ENCODE measurements around the gene GLDN. TPM values are rescaled to one million over a fixed set of nuclear protein-coding genes. Genes with fewer than 3 reads are reported as not detected.

GLDN gene
- polyA plus RNA-seq, 1 of the 3 experiments (the other 2 are of a cell fraction), result not detected

- Histone ChIP-seq H3K9ac (no peak overlapping the region), H3K79me2 (ENCODE audit: insufficient read depth) (no peaks in the 10 kb centered on the region), H3K27me3 (ENCODE audit: insufficient read depth) (no peaks in the 10 kb centered on the region), H4K20me1 (ENCODE audit: insufficient read depth) (no peaks in the 10 kb centered on the region), H3K9me2 (no peaks in the 10 kb centered on the region), H3K36me3 (replicated peaks in 1 of 2; ENCODE audit: control insufficient read depth in 1 of 2, insufficient read depth in 2 of 2, low read length in 1 of 2) (no peaks in the 10 kb centered on the region), H3F3A (replicated peaks; ENCODE audit: insufficient read depth) (no peaks in the 10 kb centered on the region), H3K9me3 (no peaks in the 10 kb centered on the region), H3K4me2 (no peak overlapping the region), H3K4me1 (ENCODE audit: control insufficient read depth in 1 of 2, insufficient read depth in 2 of 2, low read depth in 1 of 2, low read length in 1 of 2) (no peaks in the 10 kb centered on the region), H2AFZ (ENCODE audit: low read depth) (no peak overlapping the region), H3K27ac (ENCODE audit: low read depth in 2 of 2, low read length in 1 of 2) (no peak overlapping the region), H3K4me3 (ENCODE audit: low read depth in 2 of 2, low read length in 1 of 2) (no peak overlapping the region)
- POLR2A ChIA-PET, result no interaction called here
- no peak for DNase-seq
- TF ChIP-seq NRF1 (IDR thresholded peaks at IDR 0.05; ENCODE audit: low read depth, low read length), result no peak
- CTCF ChIA-PET, result interaction anchor here (1.0 to 1.8 kb wide), 2 partner anchors 11 to 36 kb away, joined by 3 to 4 read pairs; no protein-coding TSS in a partner anchor
- WGBS (ENCODE audit: low lambda C conversion rate), result 12% methylated on average over 2 of the region's 2 CpGs
Observed at GRCh38 chr15:51438526-51438925, 97.1 kb downstream of the GLDN start.

- Histone ChIP-seq H3K4me2 (no peak overlapping the region), H3K9ac (no peak overlapping the region), H4K20me1 (ENCODE audit: insufficient read depth) (no peaks in the 10 kb centered on the region), H3K4me1 (ENCODE audit: control insufficient read depth in 1 of 2, insufficient read depth in 2 of 2, low read depth in 1 of 2, low read length in 1 of 2) (no peaks in the 10 kb centered on the region), H3K27me3 (ENCODE audit: insufficient read depth) (no peaks in the 10 kb centered on the region), H2AFZ (ENCODE audit: low read depth) (no peak overlapping the region), H3K79me2 (ENCODE audit: insufficient read depth) (no peaks in the 10 kb centered on the region), H3K27ac (ENCODE audit: low read depth in 2 of 2, low read length in 1 of 2) (no peak overlapping the region), H3K36me3 (replicated peaks in 1 of 2; ENCODE audit: control insufficient read depth in 1 of 2, insufficient read depth in 2 of 2, low read length in 1 of 2) (peaks cover 6 to 15% of the 10 kb centered on the region in 2 experiments), H3K4me3 (ENCODE audit: low read depth in 2 of 2, low read length in 1 of 2) (no peak overlapping the region), H3F3A (replicated peaks; ENCODE audit: insufficient read depth) (no peaks in the 10 kb centered on the region), H3K9me2 (no peaks in the 10 kb centered on the region), H3K9me3 (no peaks in the 10 kb centered on the region)
- CTCF ChIA-PET, result no interaction called here
- TF ChIP-seq PBX3 (IDR thresholded peaks at IDR 0.05) (no peak), IRF3 (IDR thresholded peaks at IDR 0.05; ENCODE audit: low read depth, low read length) (no peak), MXI1 (IDR thresholded peaks at IDR 0.05; ENCODE audit: low read depth, low read length) (no peak), MEF2A (IDR thresholded peaks at IDR 0.05; ENCODE audit: borderline replicate concordance, low read depth) (no peak), FOXM1 (IDR thresholded peaks at IDR 0.05; ENCODE audit: low read depth) (no peak)
- WGBS (ENCODE audit: low lambda C conversion rate), result 100% methylated on average over 2 of the region's 4 CpGs
- POLR2A ChIA-PET, result no interaction called here
- no peak for DNase-seq
Observed at GRCh38 chr15:51443282-51443914, 101.9 kb downstream of the GLDN start.

GRCh38 chr15:51444112-51444511, 102.7 kb downstream of the GLDN start:
- Histone ChIP-seq H3K9me2 (no peaks in the 10 kb centered on the region), H3K27me3 (ENCODE audit: insufficient read depth) (no peaks in the 10 kb centered on the region), H3K4me2 (no peak overlapping the region), H3K36me3 (replicated peaks in 1 of 2; ENCODE audit: control insufficient read depth in 1 of 2, insufficient read depth in 2 of 2, low read length in 1 of 2) (peaks cover 10 to 22% of the 10 kb centered on the region in 2 experiments), H3K9me3 (no peaks in the 10 kb centered on the region), H3F3A (replicated peaks; ENCODE audit: insufficient read depth) (no peaks in the 10 kb centered on the region), H3K79me2 (ENCODE audit: insufficient read depth) (no peaks in the 10 kb centered on the region), H2AFZ (ENCODE audit: low read depth) (no peak overlapping the region), H3K9ac (no peak overlapping the region), H3K27ac (ENCODE audit: low read depth in 2 of 2, low read length in 1 of 2) (no peak overlapping the region), H3K4me1 (ENCODE audit: control insufficient read depth in 1 of 2, insufficient read depth in 2 of 2, low read depth in 1 of 2, low read length in 1 of 2) (no peaks in the 10 kb centered on the region), H4K20me1 (ENCODE audit: insufficient read depth) (no peaks in the 10 kb centered on the region), H3K4me3 (ENCODE audit: low read depth in 2 of 2, low read length in 1 of 2) (no peak overlapping the region)
- POLR2A ChIA-PET, result no interaction called here
- WGBS (ENCODE audit: low lambda C conversion rate), result 95% methylated on average over 1 of the region's 1 CpG
- TF ChIP-seq SIN3A (IDR thresholded peaks at IDR 0.05; ENCODE audit: borderline replicate concordance, low read depth, low read length), result no peak
- no peak for TF ChIP-seq NRF1 (IDR thresholded peaks at IDR 0.05; ENCODE audit: low read depth, low read length)
- no peak for DNase-seq
- CTCF ChIA-PET, result no interaction called here

Measured in SK-N-SH (cell line).